H9 (cell line): ENCODE results near the gene MMP23B. TPM values are rescaled to one million over a fixed set of nuclear protein-coding genes. Genes with fewer than 3 reads are reported as not detected.
A peak's percentile ranks its signal among the peaks of the same experiment; 100 is the strongest.

ENCODE experiments used
- DNase-seq: peaks from one replicate; pipeline ENCODE4 v3.0.0-alpha.2; 2017
- H2AFZ ChIP-seq: one replicate; pipeline ENCODE4 v1.6.1; 2013; ENCODE audit warnings: mild to moderate bottlenecking, low read length, control low read depth, moderate library complexity
- H2AK5ac ChIP-seq: 2 replicates; pipeline ENCODE4 v1.6.1; 2013; ENCODE audit warnings: low read length, control low read depth, mixed read lengths; ENCODE audit not compliant: insufficient read length
- H2BK120ac ChIP-seq: one replicate; pipeline ENCODE4 v1.6.1; 2013; ENCODE audit warnings: low read depth, mild to moderate bottlenecking, low read length, control low read depth, inconsistent platforms; ENCODE audit not compliant: poor library complexity, severe bottlenecking
- H2BK12ac ChIP-seq: 2 replicates; pipeline ENCODE4 v1.6.1; 2013; ENCODE audit warnings: low read length, control low read depth, mixed read lengths, low read depth; ENCODE audit not compliant: insufficient read length
- H2BK15ac ChIP-seq: 2 replicates; pipeline ENCODE4 v1.6.1; 2013; ENCODE audit warnings: low read depth, low read length, control low read depth
- H2BK20ac ChIP-seq: one replicate; pipeline ENCODE4 v1.6.1; 2013; ENCODE audit warnings: low read depth, mild to moderate bottlenecking, low read length, control low read depth, inconsistent platforms; ENCODE audit not compliant: poor library complexity, severe bottlenecking
- H2BK5ac ChIP-seq: 2 replicates; pipeline ENCODE4 v1.6.1; 2013; ENCODE audit warnings: low read length, control low read depth, mixed read lengths; ENCODE audit not compliant: insufficient read length
- H3K14ac ChIP-seq: 2 replicates; pipeline ENCODE4 v1.6.1; 2013; ENCODE audit warnings: low read length, control low read depth; ENCODE audit not compliant: insufficient read depth
- H3K18ac ChIP-seq: 2 replicates; pipeline ENCODE4 v1.6.1; 2013; ENCODE audit warnings: low read depth, mild to moderate bottlenecking, mixed read lengths, low read length, control low read depth; ENCODE audit not compliant: insufficient read length
- H3K23ac ChIP-seq: 2 replicates; pipeline ENCODE4 v1.6.1; 2013; ENCODE audit warnings: low read length, control low read depth, mixed read lengths, low read depth; ENCODE audit not compliant: insufficient read length
- H3K23me2 ChIP-seq: 2 replicates; pipeline ENCODE4 v1.6.1; 2013; ENCODE audit warnings: low read depth, mild to moderate bottlenecking, mixed read lengths, low read length, control low read depth; ENCODE audit not compliant: insufficient read length, poor library complexity, severe bottlenecking
- H3K27ac ChIP-seq: 2 replicates; pipeline ENCODE4 v1.5.1; 2013; ENCODE audit warnings: low read length, control low read depth, mixed read lengths, low read depth; ENCODE audit not compliant: insufficient read length
- H3K27me3 ChIP-seq: 2 replicates; pipeline ENCODE4 v1.6.1; 2013; ENCODE audit warnings: low read length, control low read depth, inconsistent platforms; ENCODE audit not compliant: insufficient read depth
- H3K4ac ChIP-seq: 2 replicates; pipeline ENCODE4 v1.6.1; 2013; ENCODE audit warnings: low read depth, mild to moderate bottlenecking, control low read depth, inconsistent platforms, low read length, moderate library complexity
- H3K4me1 ChIP-seq: 2 replicates; pipeline ENCODE4 v1.6.1; 2013; ENCODE audit warnings: low read length, control low read depth, inconsistent platforms; ENCODE audit not compliant: insufficient read depth
- H3K4me2 ChIP-seq: 2 replicates; pipeline ENCODE4 v1.6.1; 2013; ENCODE audit warnings: low read length, control low read depth, mixed read lengths; ENCODE audit not compliant: insufficient read length, insufficient read depth
- H3K56ac ChIP-seq: 2 replicates; pipeline ENCODE4 v1.6.1; 2013; ENCODE audit warnings: low read depth, mild to moderate bottlenecking, mixed read lengths, low read length, control low read depth; ENCODE audit not compliant: insufficient read length
- H3K79me1 ChIP-seq: 2 replicates; pipeline ENCODE4 v1.6.1; 2013; ENCODE audit warnings: low read depth, mild to moderate bottlenecking, moderate library complexity, low read length, control low read depth, inconsistent platforms; ENCODE audit not compliant: insufficient read depth, poor library complexity, severe bottlenecking
- H3K79me2 ChIP-seq: 2 replicates; pipeline ENCODE4 v1.6.1; 2013; ENCODE audit warnings: low read length, control low read depth, inconsistent platforms; ENCODE audit not compliant: insufficient read depth
- H3K9ac ChIP-seq: 2 replicates; pipeline ENCODE4 v1.6.1; 2013; ENCODE audit warnings: low read length, control low read depth, mixed read lengths; ENCODE audit not compliant: insufficient read length; ENCODE audit errors: extremely low read depth
- H3K9me3 ChIP-seq: one replicate; pipeline ENCODE4 v1.6.1; 2013; ENCODE audit warnings: low read depth, low read length, inconsistent platforms; ENCODE audit not compliant: control insufficient read depth
- H3T11ph ChIP-seq: one replicate; pipeline ENCODE4 v1.6.1; 2013; ENCODE audit warnings: mild to moderate bottlenecking, low read length, control low read depth, inconsistent platforms
- H4K20me1 ChIP-seq: one replicate; pipeline ENCODE4 v1.6.1; 2013; ENCODE audit not compliant: control insufficient read depth, insufficient read length, insufficient read depth
- H4K5ac ChIP-seq: 2 replicates; pipeline ENCODE4 v1.6.1; 2013; ENCODE audit warnings: low read depth, mild to moderate bottlenecking, mixed read lengths, low read length, control low read depth; ENCODE audit not compliant: insufficient read length
- H4K8ac ChIP-seq: replicated peaks from 2 replicates; pipeline ENCODE4 v1.6.1; 2013; ENCODE audit warnings: low read length, control low read depth, mixed read lengths, low read depth; ENCODE audit not compliant: insufficient read length
- H4K91ac ChIP-seq: 2 replicates; pipeline ENCODE4 v1.6.1; 2013; ENCODE audit warnings: low read depth, mild to moderate bottlenecking, moderate library complexity, mixed read lengths, low read length, control low read depth; ENCODE audit not compliant: insufficient read length
- H3K27ac Mint-ChIP-seq, 3 experiments: 2 replicates in 2 of 3; 3 replicates in 1 of 3; pipeline ENCODE4 v1.8.0; 2020 to 2021; ENCODE audit warnings: mixed read lengths in 3 of 3, mild to moderate bottlenecking in 1 of 3, moderate library complexity in 1 of 3
- H3K27me3 Mint-ChIP-seq: 2 replicates; pipeline ENCODE4 v1.8.0; 2021; ENCODE audit warnings: low read depth, mild to moderate bottlenecking, moderate library complexity, mixed read lengths
- H3K36me3 Mint-ChIP-seq, 3 experiments: 2 replicates in 2 of 3; 3 replicates in 1 of 3; pipeline ENCODE4 v1.8.0; 2020 to 2021; ENCODE audit warnings: low read depth in 3 of 3, mixed read lengths in 3 of 3; ENCODE audit not compliant: insufficient read depth in 1 of 3
- H3K4me1 Mint-ChIP-seq, 2 experiments: 2 replicates each; pipeline ENCODE4 v1.8.0; 2020; ENCODE audit warnings: mixed read lengths in 2 of 2
- H3K4me3 Mint-ChIP-seq, 2 experiments: 2 replicates in 1 of 2; 3 replicates in 1 of 2; pipeline ENCODE4 v1.8.0; 2020 to 2021; ENCODE audit warnings: mild to moderate bottlenecking in 2 of 2, mixed read lengths in 2 of 2, moderate library complexity in 1 of 2
- H3K9me3 Mint-ChIP-seq, 2 experiments: 2 replicates in 1 of 2; 3 replicates in 1 of 2; pipeline ENCODE4 v1.8.0; 2020; ENCODE audit warnings: mild to moderate bottlenecking in 2 of 2, mixed read lengths in 2 of 2, moderate library complexity in 1 of 2
- CTCF ChIP-seq: fragments of 200-600 bp; sonication (generic); conservative IDR thresholded peaks from 3 replicates; pipeline ENCODE4 v1.8.0; 2021; ENCODE audit warnings: antibody characterized with exemption, mild to moderate bottlenecking
- WGBS: extraction: QIAGEN DNeasy Blood & Tissue Kit; methylation state at CpG from one replicate; pipeline ENCODE4 v1.1.7; 2013; ENCODE audit warnings: missing lambda C conversion rate, low lambda C conversion rate, mixed read lengths; ENCODE audit not compliant: insufficient read length; ENCODE audit errors: extremely low coverage; 5-methylcytosine and 5-hydroxymethylcytosine counted together
- total RNA-seq: library from RNA; stranded (reverse); gene quantifications from 2 replicates; pipeline ENCODE4 v1.2.1, GENCODE V29; 2021

The MMP23B gene
- total RNA-seq, 1 experiment from 2014 or later, result 12.5 TPM

DNA sequence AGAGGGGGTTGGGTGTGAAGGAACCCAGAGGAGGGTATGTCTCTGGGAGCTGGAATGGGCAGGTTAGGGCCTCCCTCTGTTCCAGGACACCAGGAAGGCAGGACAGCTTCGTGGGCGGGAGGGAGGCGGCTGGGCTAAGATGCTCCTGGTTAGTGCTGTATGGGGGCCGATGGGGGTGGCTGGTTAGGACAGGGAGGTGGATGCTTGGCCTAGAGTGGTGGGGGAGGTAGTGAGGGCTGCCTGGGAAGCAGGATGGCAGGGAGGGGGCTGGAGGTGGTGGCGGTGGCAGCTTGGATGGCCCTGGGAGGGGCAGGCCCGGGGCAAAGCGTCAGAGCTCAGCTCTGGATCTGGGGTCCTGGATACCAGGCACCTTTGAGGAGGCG, 6.2 kb upstream of the MMP23B start:
- no peak overlapping the region for H2AFZ ChIP-seq
- TF ChIP-seq CTCF, result no peak
- no peak overlapping the region for H4K5ac ChIP-seq
- H2AK5ac ChIP-seq, result no peak overlapping the region
- no peak overlapping the region for H4K8ac ChIP-seq
- H4K91ac ChIP-seq, result no peak overlapping the region
- Mint-ChIP-seq H3K9me3 (no peaks in the 10 kb centered on the region), H3K4me3 (no peak overlapping the region), H3K36me3 (peaks cover 0 to 2% (median 0%) of the 10 kb centered on the region in 3 experiments; a peak in 1 of 7 replicates), H3K27me3 (peaks cover 2% of the 10 kb centered on the region), H3K27ac (no peak overlapping the region), H3K4me1 (peaks cover 2% of the 10 kb centered on the region in 2 experiments; a peak in 2 of 4 replicates)
- H2BK20ac ChIP-seq, result no peak overlapping the region
- H3K27ac ChIP-seq, result no peak overlapping the region
- H3K14ac ChIP-seq, result no peak overlapping the region
- H3K9ac ChIP-seq, result no peak overlapping the region
- no peak overlapping the region for H2BK5ac ChIP-seq
- no peaks in the 10 kb centered on the region for H3K79me1 ChIP-seq
- no peaks in the 10 kb centered on the region for H3K23me2 ChIP-seq
- no peaks in the 10 kb centered on the region for H3K79me2 ChIP-seq
- H3K23ac ChIP-seq, result no peak overlapping the region
- no peaks in the 10 kb centered on the region for H3K27me3 ChIP-seq
- no peak overlapping the region for H2BK12ac ChIP-seq
- no peak overlapping the region for H3K18ac ChIP-seq
- no peaks in the 10 kb centered on the region for H3K9me3 ChIP-seq
- H2BK120ac ChIP-seq, result no peak overlapping the region
- H3K56ac ChIP-seq, result no peak overlapping the region
- WGBS, result no CpG with 5 or more reads among the region's 8 CpGs
- H3K4ac ChIP-seq, result no peak overlapping the region
- H2BK15ac ChIP-seq, result no peak overlapping the region
- H4K20me1 ChIP-seq, result no peaks in the 10 kb centered on the region
- no peak overlapping the region for H3K4me2 ChIP-seq
- peak; percentile 28 for DNase-seq
- no peaks in the 10 kb centered on the region for H3K4me1 ChIP-seq
- no peak overlapping the region for H3T11ph ChIP-seq
